Inferior parietal cortex (tissue), 1 donor: ENCODE data around the gene CHPF2.

Experiments
- DNase-seq: peaks from one replicate; pipeline ENCODE4 v3.0.0-alpha.2; 2016; ENCODE audit errors: extremely low spot score

CHPF2 gene

GRCh38 chr7:151246851-151247580 lies 14.7 kb downstream of the CHPF2 start:
- DNase-seq: no peak

DNA sequence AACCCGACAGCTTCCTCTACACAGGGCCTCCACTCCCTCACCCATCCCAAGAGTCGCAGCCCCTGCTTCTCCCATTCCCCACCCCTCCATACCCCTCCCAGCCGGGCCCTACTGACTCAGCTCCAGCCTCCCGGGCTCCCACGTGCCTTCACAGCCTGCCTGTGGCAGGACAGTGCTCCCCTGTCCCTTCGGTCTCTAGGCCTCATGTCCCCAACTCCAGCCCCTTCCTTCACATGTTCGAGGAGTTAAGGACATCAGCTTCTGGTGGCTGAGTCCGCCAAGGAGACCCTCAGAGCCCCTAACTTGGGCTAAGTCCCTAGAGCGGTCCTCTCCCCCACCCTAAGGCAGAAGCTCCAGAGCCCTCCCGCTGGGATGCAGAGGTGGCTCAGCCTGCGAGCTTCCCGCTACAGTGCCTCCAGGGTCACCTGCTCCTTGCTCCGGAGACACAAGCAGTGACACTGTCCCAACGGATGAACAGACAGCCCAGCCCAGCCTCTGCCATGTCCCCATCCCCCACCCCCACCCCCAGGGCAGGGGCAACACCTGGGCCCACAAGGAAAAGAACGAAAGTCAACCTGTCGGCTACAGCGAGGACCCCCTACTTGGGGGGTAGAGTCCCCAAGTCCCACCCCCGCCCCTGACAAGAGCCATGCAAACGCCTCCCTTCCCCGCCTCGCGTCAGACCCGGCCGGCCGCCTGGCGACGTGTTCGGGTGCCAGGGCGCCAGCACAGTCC lies 15.5 kb downstream of the CHPF2 start:
- no peak for DNase-seq

- peak; percentile 62 for DNase-seq
Measured at GRCh38 chr7:151248346-151249033, 16.2 kb downstream of the CHPF2 start, which contains the start of gene SMARCD3. Gene SMARCD3, minus strand, starts transcription at chr7:151248694. Its CDS starts 132 bp downstream, at chr7:151248562.

- peak; percentile 49 for DNase-seq
Measured at GRCh38 chr7:151249034-151249731, 16.9 kb downstream of the CHPF2 start.

GRCh38 chr7:151249732-151250072 lies 17.4 kb downstream of the CHPF2 start:
- DNase-seq: no peak

- DNase-seq: no peak
Measured at GRCh38 chr7:151250181-151251132, 18.2 kb downstream of the CHPF2 start.

DNA sequence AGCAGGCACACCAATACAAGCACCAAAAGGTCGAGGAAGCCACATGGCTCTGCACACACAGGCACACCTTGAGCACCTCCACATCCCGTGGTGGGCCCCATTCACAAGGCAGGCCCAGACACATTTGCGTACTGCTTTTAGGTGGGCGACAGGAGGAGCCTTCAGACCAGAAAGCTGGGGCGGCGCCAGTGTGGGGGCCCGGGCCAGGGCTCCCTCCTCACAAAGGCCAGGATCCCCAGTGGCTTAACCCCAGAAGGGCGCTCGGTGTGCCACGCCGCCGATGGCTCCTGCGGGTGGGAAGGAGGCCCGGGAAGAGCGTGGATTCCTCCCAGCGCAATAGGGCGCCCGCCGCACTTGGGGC lies 19.0 kb downstream of the CHPF2 start:
- DNase-seq: no peak

DNA sequence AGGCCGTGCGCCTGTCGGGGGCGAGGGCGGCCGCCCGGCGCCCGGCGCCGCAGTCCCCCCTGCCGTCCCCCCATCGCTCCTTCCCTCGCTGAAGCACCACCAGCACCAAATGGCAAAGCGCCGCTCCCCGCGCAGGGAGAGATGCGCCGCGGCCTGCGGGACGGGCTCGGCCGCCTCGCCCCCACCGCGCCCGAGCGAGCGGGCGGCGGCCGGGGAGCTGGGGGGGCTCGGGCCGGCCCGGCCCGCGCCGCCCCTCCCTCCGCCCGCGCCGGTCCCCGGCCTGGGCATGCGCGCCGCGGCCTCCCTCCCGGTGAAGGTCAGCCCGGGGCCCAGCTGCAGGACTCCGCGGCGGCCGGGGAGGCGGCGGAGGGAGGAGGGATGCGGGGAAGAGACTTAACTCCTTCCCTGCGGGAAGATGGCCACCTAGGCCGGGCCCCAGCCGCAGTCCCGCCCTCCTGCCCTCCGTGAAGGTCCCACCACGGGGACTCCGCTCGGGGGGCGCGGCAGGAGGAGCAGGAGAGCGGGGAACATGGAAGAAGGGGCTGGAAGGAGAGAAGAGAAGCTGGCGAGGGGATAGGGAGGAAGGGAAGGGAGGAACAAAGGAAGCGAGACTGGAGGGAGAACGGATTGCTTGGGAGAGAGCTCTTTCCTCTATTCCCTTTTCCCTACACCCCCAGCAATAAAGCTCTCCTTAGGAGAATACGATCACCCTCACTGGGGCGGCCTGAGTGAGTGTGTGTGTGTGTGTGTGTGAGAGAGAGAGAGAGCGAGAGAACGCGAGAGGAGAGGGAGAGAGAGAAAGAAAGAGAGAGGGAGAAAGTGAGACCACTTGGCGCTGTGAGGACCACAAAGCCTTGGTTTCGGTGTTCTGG lies 19.6 kb downstream of the CHPF2 start:
- DNase-seq: peak; percentile 66

DNA sequence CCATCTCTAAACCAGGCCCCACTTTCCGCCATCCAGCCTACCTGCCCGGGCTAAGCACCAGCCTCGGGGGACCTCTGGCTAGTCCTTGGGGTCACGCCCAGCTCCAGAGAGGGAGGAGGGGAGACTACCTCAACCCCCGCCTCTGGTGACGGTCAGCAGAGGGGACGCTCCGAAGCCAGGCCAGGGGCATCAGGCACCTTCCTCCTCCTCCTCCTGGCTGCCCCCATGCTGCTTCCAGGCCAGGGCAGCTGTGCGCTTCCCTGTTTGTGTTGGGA lies 20.2 kb downstream of the CHPF2 start:
- no peak for DNase-seq

DNA sequence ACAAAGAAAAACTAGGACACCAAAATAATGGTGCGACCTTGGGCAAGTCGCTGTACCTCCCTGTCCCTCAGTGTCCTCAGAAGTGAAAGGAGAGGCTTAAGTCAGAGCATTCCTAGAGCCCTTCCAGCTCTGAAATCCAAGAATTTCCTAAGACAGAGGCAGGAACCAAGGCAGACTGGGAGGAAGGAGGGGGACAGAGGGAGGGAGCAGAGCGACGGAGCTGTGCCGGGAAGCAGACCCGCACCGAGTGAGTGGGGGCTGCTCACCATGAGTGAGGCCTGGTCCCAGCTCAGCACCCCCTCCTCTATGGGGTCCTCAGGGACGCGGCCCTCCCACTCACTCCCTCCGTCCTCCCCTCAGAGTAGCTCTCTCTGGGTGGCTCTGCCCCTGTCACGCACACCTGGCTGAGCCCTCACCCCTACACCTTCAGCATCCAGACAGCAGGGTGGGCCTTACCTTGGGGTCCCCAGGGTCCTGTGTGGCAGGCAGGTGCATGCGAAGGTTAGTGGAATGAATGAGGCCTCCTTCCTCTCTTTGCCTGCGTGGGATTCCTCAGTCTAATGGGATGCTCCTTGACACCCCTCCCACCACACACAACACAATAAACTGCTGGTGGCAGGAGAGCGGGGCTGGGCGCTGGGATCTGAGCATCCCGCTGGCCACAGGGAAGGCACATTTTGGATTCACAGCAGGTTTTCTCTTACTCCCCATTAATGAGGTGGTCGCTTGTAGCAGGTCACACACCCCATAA lies 20.9 kb downstream of the CHPF2 start:
- DNase-seq: no peak

GRCh38 chr7:151254316-151254715 lies 22.0 kb downstream of the CHPF2 start:
- no peak for DNase-seq

- no peak for DNase-seq
Measured at GRCh38 chr7:151254851-151255250, 22.6 kb downstream of the CHPF2 start.

DNA sequence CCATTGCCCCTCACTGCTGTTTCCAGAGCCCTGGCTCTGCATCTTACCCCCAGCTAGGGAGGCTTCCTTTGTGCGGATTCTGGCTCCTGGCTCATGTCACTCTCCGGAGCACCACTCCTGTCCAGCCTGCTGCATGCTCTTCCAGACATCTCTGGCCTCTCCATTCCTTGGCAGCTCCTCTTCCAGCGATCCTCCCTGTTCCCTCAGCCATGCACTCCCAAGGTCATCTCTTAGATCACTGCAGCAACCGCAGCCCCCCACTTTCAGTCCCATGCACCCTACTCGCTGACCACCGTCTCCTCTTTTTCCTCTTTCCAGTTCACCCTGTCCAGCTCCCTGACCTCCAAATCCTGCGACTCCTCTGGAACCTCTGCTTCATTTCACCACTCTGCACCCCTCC lies 23.1 kb downstream of the CHPF2 start:
- no peak for DNase-seq

- DNase-seq: no peak
Measured at GRCh38 chr7:151256410-151257045, 24.2 kb downstream of the CHPF2 start.

GRCh38 chr7:151257990-151258389 lies 25.7 kb downstream of the CHPF2 start:
- DNase-seq: no peak

GRCh38 chr7:151260471-151260870 lies 28.2 kb downstream of the CHPF2 start:
- no peak for DNase-seq

GRCh38 chr7:151260883-151261282 lies 28.6 kb downstream of the CHPF2 start:
- no peak for DNase-seq

DNA sequence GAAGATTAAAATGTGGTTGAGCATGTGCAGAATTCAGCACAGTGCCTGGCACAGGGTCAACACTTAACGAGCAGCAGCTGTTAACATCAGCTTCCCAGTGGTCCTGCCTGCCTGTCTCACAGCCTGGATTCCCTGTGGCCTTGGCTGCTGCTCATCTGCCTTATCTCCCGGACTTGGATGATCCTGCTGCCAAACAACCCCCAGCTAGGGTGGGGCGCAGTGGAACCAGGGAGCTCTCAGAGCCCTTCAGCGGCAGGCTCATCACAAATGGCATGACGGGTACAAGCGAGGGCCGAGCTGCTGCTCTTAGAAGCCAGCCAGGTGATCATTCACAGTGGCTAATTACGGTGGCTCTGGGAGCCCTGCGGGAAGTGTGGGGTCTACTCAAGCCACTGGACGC lies 29.2 kb downstream of the CHPF2 start:
- DNase-seq: no peak

GRCh38 chr7:151264615-151265014 lies 32.3 kb downstream of the CHPF2 start:
- no peak for DNase-seq
